IPS-NIHi7 (cell line): ENCODE results near the gene NPC2.

Experiments
- DNase-seq: peaks from one replicate; pipeline ENCODE4 v3.0.0; 2012; ENCODE audit warnings: mixed read lengths; ENCODE audit errors: extremely low spot score

The NPC2 gene

GRCh38 chr14:74519316-74520074 is 26.4 kb upstream of the NPC2 start:
- DNase-seq: no peak

DNA sequence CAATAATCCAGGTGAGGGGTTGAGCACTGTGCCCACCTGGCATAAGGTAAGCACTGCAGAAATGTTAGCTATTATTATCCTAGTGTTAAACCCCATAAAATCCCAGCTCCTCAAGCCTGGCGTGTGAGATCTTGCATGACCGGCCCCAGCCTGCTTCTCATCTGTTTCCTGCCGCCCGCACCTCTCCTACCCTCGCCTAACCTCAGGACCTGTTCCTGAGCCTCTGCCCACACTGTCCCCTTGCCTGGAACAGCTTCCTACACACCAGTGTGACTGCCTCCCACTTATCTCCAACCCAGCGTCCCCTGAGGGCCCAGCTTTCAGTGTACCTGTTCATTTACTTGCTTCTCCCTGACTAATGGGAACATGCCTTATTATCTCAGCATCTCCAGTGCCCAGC is 25.1 kb upstream of the NPC2 start:
- DNase-seq: no peak

- DNase-seq: no peak
Observed at GRCh38 chr14:74517731-74518130, 24.6 kb upstream of the NPC2 start.

- DNase-seq: peak; percentile 72
Observed at GRCh38 chr14:74516451-74517160, 23.5 kb upstream of the NPC2 start.

GRCh38 chr14:74515891-74516412 is 22.8 kb upstream of the NPC2 start:
- no peak for DNase-seq

DNA sequence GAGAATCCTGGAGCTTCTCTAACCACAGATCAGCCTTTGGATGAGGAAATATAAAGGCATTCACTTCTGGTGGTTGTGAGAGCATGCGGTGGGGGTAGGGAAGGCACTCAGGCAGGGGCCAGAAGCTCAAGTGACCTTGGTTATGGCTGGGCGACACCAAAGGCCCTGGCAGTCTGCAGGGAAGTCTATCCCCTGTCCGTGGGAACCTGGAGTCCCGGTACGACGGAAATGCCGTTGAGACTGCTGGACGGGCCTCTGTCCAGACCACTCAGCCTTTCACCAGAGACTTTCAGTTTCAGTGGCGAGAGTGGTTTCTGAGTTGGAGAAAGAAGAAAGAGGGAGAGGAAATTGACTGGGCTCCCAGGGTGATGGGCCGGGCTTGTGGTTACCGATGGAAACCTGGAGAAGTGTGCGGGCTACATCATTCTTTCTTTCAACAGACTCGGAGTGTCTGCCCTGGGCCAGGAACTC is 21.4 kb upstream of the NPC2 start:
- no peak for DNase-seq

- DNase-seq: no peak
Observed at GRCh38 chr14:74511966-74512830, 19.1 kb upstream of the NPC2 start.

- no peak for DNase-seq
Observed at GRCh38 chr14:74510959-74511409, 17.9 kb upstream of the NPC2 start.

- DNase-seq: peak; percentile 37
Observed at GRCh38 chr14:74510223-74510931, 17.3 kb upstream of the NPC2 start.

GRCh38 chr14:74509587-74510222 is 16.6 kb upstream of the NPC2 start:
- no peak for DNase-seq

- no peak for DNase-seq
Observed at GRCh38 chr14:74508844-74509428, 15.8 kb upstream of the NPC2 start.

GRCh38 chr14:74508292-74508731 is 15.2 kb upstream of the NPC2 start:
- DNase-seq: peak; percentile 78

GRCh38 chr14:74507840-74508239 is 14.7 kb upstream of the NPC2 start:
- no peak for DNase-seq

- DNase-seq: no peak
Observed at GRCh38 chr14:74507085-74507484, 14.0 kb upstream of the NPC2 start.

- DNase-seq: no peak
Observed at GRCh38 chr14:74506411-74506851, 13.3 kb upstream of the NPC2 start.

GRCh38 chr14:74505831-74506230 is 12.7 kb upstream of the NPC2 start:
- no peak for DNase-seq

GRCh38 chr14:74504874-74505720 is 12.0 kb upstream of the NPC2 start:
- DNase-seq: no peak

DNA sequence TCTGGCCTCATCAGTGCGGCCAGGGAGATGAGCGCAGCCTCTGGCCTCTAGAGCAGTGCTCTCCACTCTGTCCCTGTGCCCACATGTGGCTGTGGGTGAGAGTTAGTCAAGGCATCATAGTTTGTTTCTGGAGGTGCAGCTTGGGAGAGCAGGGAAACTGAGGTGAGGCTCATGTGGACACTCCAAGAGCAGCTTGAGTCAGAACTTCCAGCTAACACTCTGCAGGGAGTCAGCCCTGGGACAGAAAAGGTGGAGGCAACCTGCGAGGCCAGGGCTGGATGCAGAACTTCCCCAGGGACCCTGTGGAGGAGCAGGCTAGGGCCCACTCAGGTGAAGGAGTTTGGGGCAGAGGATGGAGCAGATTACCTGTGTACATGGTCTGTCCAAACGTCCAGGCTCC is 11.3 kb upstream of the NPC2 start:
- DNase-seq: no peak

GRCh38 chr14:74503938-74504335 is 10.8 kb upstream of the NPC2 start:
- no peak for DNase-seq
